Testis (tissue), 2 donors: ENCODE results near the gene U2AF2.

Source experiments
- POLR2A ChIP-seq: fragments of 450-650 bp; IDR thresholded peaks from one replicate; pipeline ENCODE4 v1.6.1; 2017; ENCODE audit warnings: antibody characterized with exemption, mild to moderate bottlenecking, moderate library complexity
- TF ChIP-seq, protein P1 (sequence below), 3 experiments: fragments of 450-650 bp in 2 of 3; fragments of 200-600 bp in 1 of 3; sonication (generic) in 1 of 3; IDR thresholded peaks; one replicate each; pipeline ENCODE4 v1.5.1; 2016 to 2019; ENCODE audit warnings: antibody characterized with exemption in 3 of 3, mild to moderate bottlenecking in 2 of 3, moderate library complexity in 1 of 3

DNA sequence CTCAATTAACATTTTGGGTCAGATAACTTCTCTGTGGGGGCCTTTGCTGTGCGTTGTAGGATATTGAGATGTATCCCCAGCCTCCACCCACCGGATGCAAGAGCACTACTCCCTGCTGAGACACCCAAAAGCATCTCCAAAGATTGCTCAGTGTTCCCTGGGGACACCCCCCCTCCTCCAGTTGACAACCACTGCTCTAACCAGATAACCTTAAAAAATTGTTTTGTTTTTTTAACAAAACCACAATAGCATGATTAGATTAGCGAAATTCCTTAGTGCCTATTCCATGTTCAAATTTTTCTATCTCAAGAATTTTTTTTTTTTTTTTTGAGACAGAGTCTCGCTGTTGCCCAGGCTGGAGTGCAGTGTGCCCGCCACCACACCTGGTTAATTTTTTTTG lies 17.6 kb downstream of the U2AF2 start:
- TF ChIP-seq, protein P1, sequence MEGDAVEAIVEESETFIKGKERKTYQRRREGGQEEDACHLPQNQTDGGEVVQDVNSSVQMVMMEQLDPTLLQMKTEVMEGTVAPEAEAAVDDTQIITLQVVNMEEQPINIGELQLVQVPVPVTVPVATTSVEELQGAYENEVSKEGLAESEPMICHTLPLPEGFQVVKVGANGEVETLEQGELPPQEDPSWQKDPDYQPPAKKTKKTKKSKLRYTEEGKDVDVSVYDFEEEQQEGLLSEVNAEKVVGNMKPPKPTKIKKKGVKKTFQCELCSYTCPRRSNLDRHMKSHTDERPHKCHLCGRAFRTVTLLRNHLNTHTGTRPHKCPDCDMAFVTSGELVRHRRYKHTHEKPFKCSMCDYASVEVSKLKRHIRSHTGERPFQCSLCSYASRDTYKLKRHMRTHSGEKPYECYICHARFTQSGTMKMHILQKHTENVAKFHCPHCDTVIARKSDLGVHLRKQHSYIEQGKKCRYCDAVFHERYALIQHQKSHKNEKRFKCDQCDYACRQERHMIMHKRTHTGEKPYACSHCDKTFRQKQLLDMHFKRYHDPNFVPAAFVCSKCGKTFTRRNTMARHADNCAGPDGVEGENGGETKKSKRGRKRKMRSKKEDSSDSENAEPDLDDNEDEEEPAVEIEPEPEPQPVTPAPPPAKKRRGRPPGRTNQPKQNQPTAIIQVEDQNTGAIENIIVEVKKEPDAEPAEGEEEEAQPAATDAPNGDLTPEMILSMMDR (IDR thresholded peaks at IDR 0.05) = no peak
- TF ChIP-seq POLR2A = no peak
